NCI-H82 treated with DMSO at 0.1 percent for 48 hours (cell line): ENCODE results near the gene FAM229A.
"Not testable (repeated sequence)": the region's sequence is repeated elsewhere in the genome, so short reads cannot be mapped to it uniquely, and the experiment has no call there.

ENCODE experiments used
- DNase-seq: peaks from one replicate; lab custom pipeline; 2025; ENCODE audit not compliant: unreplicated experiment; lab: John Stamatoyannopoulos, UW

FAM229A gene

DNA sequence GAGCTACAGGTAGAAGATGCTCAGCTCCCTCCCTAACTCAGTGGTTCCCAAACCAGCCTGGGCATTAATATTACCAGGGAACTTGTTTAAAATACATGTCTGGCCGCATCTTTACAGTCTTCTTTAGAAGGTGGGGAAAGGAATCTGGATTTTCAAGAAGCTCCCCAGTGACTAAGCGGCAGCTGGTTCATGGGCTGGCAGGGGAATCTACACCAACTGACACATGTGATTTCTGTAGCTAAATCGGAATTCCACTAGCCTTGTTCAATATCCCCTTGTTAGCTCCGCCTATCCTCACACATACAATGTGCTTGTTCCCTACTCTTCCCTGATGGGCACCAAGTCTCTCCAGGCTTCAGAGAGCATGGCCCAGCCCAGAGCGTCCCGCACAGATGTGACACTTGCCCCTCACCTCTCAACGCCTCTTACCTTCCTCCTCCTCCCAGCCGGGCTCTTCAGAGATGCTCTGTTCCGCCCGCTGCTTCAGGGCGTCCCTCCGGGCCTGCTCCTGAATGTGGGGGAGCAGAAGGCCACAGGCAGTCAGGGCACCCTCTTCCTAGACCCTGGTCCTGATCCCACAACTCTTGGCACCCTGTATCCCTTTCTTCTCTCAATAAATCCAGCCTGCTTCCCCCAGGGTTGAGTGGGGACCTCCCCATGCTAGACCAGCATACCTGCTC lies 15.4 kb upstream of the FAM229A start:
- no peak for DNase-seq

DNA sequence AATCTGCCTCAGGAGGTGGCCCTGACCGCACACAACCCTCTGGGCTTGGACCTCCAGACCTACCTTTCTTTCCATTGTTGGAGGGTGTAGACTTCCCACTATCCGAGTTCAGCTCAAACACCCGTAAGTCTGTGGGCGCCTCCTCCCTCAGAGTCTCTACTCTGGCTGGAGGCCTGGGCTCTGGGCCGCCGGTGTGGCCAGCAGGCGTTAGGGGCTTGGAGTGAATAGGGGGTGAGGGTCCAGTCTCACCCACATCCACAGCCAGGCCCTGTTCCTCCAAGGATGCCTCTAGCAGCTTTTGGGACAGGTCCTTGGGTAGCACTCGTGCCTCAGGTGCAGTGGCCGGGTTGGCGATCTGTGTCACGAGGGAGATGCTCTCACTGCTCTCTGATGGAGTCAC lies 13.9 kb upstream of the FAM229A start:
- DNase-seq, result no peak

DNA sequence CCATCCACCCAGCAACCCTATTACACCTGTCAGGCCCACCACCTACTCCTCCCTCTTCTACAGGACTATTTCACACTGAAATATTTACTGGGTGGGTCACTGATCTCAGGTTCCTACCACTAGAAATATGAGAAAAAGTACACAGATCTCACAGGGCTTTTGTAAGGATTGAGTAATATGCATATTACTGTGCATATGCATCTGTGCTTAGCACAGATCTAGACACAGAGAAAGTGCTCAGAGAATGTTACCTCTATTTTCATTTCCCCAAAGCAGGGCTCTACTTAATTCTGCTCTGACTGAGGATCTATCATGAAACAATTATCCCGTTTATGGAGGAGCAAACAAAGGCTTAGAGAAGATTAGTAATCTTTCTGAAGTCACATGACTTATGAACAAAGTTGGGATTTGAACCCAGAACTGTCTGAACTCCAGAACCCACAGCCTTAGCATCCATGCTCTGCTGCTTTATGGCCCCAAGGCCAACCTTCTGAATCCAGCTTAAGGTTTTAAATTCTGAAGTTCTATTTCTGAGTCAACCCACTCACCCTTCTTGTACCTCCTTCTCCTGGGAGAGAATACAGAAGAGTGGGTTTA lies 11.8 kb upstream of the FAM229A start:
- DNase-seq, result no peak

DNA sequence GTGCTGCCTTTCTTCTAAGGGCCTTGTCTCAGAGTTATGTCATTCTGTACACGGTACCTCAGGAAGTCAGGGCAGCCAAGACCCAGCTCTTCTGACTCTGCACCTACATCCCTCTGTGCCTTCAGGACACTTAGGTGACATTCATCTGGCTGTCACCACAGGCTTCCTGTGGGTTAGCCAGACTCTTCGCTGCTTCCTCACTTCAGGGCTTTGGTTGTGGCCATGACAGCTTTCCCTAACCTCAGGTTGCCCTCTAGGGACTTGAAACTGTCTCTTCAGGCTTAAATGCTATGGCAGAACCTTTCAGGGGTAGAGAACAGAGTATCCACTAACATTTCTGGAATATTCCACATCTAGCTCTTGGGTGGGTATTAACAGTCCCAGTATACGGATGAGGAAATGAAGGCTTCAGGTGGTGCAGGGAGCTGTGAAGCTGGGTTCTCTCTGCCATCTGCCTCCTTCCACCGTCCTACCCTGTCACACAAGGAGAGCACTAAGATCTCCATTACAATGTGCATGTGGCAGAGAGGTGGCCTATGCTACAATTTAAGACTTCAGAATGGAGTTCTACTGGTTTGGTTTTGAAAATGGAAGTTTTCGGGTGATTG lies 10.0 kb upstream of the FAM229A start:
- no peak for DNase-seq

DNA sequence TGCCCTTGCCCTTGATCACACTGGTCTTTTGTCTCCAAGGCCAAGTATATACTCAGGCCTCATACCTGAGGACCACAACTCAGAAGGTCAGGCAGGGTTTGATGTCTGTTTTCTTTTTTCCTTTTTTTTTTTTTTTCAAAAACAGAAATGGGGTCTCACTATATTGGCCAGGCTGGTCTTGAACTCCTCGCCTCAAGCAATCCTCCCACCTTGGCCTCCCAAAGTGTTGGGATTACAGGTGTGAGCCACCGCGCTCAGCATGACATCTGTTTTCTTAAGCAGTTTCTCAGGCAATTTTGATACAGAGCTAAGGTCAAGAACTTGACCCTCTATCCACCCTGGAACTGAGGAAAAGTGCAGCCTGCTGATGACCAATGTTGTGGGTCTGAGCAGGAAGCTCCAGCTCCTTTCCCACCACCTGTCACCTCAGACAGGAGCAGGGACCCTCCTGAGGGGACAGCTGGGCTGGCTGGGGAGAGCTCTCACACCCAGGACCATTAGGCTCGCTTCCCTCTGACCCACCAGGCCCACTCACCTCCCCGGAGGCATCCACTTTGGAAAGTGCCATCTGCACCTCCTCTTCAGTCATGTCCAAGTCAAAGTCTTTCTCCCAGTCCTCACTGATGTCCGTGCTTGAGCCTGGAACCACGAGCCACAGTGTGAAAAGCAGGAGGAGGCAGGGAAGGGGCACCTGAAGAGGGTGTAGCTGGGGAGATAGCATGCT lies 5.8 kb upstream of the FAM229A start:
- no peak for DNase-seq

DNA sequence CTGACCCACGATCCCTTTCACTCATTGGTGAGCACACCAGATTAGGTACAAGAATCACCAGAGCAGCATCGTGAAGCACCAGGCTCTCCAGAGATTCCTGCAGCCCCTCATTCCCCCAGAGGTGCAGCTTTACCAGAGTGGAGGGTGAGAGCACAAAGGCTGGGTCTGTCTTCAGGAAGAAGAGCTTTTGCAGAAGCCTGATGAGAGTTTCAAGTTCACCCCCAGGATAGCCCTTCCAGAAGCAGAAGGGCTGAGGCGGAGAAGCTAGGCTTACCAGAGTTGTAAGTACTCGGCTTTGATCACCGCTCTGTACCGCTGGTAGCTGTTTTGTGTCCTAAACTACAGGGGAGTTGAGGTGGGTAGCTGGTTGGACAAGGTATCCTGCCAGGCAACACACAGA lies 3.2 kb upstream of the FAM229A start:
- DNase-seq, result no peak

DNA sequence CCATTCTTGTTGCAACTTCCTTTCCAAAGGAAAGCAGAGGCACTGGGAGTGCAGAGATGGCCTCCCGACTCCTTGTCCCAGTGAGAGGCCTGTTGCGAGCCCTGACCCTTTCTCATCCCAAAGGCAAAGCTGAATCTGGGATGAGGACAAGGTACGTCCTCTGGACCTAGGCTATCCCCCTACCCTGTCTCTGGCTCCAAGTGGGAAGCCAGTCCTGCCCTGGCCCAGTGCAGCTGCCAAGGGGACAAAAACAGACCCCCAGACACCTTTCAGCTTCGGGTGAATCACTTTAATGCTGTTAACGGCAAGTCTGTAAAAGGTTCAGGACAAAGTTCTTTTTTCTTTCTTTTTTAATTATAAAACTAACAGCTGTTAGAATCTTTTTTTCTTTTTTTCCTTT lies 2.6 kb upstream of the FAM229A start:
- DNase-seq, result no peak

DNA sequence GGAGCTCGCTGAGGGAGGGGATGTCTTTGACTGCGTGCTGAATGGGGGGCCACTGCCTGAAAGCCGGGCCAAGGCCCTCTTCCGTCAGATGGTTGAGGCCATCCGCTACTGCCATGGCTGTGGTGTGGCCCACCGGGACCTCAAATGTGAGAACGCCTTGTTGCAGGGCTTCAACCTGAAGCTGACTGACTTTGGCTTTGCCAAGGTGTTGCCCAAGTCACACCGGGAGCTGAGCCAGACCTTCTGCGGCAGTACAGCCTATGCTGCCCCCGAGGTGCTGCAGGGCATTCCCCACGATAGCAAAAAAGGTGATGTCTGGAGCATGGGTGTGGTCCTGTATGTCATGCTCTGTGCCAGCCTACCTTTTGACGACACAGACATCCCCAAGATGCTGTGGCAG lies 1.4 kb upstream of the FAM229A start:
- DNase-seq, result no peak

DNA sequence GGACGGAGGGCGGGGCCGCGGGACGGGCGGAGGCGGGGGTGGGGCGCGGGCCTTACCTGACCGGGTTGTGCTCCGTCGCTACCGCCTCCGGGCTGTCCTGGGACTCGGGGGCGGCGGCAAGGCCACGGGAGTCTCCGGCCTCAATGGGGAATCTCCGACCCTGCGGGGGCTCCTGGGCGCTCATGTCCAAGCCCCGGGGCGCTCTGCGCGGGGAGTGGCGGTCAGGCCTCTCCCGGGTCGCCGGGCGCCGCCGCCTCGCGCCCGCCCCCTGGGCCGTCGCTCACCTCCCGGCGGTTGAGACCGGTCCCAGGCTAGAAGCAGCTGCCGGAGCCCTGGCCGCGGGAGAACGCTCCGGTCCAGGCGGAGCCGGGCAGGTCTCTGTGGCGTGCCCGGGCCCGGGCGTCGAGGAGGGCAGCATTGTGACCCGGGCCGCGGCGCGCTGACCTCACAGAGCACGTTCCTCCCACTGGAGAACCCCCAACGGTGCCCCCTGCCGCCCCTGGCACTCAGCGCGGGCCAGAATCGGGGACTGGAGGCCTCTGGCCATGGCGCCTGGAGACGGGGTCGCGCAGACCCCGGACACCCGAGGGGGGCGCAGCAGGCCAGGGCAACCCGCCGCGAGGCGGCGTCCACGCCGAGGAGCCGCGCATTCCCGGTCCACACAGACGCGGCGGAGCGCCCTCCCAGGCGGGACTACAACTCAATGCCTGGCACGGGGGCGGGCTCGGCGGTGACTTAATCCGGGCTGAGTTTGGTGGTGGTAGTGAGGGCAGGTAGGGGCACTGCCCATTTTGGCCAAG lies 411 bp downstream of the FAM229A start:
- DNase-seq, result no peak

DNA sequence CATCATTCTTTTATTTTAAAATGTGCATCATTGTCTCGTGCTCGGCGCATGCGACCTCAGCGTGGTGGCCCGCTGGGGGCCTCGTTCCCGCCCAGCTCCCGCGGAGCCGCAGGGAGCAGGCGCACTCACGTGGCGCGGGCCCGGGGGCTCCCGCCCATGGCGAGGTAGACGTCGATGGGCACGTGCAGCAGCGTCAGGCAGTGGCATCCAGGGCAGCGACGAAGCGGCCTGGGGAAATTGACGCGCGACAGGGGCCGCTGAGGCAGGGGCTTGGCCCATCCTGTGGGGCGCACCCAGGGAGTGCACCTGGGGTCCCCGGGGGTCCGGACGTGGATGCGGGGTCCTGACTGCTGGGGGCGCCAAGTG lies 994 bp downstream of the FAM229A start:
- no peak for DNase-seq

DNA sequence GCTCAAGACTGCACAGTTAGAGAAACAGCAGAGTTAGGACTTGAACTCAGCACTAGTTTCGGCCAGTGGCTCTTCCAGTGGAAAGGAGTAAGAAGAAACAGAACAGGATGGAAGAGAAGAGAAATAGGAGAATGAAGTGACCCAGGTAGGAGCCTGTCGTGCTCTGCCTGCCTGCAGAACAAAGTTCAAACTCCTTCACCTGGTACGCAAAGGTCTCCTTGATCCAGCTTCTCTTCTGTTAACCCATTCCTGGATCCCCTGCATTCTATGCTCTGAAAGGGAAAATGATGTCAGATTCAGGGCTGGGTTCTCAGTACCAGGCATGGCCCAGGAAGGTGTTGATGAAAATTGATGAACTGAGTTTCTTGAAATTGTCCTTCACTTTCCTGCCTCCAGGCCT lies 3.9 kb downstream of the FAM229A start:
- no peak for DNase-seq

DNA sequence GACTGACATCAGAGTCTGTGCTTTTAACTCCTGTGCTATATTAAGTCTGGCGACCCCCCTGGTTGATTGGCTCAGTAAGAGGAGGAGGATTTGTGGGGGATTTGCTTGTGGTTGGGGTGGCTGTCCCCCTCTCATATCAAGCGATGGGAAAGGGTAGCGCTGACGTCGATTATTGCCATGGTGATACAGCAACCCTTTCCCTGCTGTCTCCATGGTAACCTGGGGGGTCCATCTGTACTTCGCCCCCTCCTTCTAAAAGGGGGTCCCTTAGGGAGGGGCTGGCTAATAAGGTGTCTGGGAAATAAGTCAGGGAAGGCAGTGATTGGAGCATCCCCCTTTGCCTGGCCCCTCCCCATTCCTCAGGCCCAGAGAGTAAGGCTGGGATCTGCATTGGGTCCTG lies 4.7 kb downstream of the FAM229A start:
- DNase-seq, result no peak

DNA sequence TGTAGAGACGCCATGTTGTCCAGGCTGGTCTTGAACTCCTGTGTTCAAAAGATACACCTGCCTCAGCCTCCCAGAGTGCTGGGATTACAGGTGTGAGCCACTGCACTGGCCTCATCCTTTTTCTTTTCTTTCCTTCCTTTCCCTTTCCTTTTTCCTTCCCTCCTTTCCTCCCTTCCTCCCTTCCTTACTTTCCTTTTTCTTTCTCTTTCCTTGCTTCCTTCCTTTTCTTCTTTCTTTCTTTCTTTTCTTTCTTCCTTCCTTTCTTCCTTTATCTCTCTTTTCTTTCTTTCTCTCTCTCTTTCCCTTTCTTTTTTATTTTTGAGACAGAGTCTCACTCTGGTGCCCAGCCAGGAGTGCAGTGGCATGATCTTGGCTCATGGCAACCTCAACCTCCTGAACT lies 5.8 kb downstream of the FAM229A start:
- no peak for DNase-seq

DNA sequence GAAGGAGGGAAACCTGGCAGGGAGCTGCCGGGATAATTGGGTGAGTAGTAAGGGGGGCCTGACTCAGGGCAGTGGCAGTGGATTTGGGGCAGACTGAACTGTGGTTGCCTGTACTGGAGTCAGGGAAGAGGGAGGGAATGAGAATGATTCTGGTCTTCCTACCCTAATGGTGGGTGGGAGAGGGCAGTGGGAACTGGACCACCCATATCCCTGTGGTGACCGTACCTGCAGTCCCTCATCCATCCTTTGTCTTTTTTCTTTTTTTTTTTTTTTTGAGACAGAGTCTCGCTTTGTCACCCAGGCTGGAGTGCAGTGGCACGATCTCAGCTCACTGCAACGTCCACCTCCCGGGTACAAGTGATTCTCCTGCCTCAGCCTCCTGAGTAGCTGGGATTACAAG lies 6.5 kb downstream of the FAM229A start:
- not testable (repeated sequence) for DNase-seq

DNA sequence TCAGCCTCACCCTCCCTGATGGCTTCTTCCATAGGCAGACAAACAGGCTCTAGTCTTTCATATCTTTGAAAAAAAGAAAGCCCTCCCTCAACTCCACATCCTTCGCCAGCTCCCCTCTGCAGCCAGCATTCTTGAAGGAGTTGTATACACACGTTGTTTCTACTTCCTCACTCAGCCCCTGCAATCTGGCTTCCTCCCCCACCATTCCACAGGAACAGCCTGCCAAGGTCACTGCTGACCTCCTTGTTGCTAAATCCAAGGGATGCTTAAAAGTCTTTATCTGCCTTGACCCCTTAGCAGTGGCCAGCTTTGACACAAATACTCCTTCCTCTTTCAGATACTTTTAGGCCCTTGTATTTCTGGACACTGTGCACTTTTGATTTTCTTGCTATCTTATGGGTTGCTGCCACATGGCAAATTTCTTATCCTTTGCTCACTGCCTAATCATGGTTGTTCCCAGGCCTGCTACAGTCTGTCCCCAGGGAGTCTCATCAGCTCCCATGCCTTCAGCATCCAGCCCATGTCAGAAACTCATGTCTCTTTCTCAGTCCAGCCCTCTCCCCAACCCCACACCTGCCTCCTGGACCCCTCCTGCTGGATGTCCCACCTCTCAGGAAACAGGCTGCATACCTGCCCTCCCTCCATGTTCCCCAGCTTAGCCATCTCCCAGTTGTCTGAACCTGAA lies 8.3 kb downstream of the FAM229A start:
- no peak for DNase-seq

DNA sequence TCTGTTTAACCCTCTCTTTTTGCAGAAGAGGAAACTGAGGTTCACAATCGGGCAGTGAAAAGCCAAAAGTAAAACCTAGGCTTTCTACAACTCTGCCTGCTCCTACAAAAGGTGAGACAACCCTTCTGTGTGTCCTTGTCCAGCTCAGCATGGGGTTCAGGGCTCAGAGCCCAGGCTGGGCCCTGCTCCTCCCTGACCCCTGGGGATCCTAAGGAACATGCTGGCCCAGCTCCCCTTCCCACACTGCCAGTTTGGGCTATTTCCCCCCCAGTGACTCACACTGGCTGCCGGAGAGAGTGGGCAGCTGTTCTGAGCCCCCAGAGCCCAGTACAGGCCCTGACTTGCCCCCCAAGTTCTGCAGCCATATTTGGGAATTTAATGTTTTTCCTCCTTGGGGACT lies 8.9 kb downstream of the FAM229A start:
- no peak for DNase-seq

DNA sequence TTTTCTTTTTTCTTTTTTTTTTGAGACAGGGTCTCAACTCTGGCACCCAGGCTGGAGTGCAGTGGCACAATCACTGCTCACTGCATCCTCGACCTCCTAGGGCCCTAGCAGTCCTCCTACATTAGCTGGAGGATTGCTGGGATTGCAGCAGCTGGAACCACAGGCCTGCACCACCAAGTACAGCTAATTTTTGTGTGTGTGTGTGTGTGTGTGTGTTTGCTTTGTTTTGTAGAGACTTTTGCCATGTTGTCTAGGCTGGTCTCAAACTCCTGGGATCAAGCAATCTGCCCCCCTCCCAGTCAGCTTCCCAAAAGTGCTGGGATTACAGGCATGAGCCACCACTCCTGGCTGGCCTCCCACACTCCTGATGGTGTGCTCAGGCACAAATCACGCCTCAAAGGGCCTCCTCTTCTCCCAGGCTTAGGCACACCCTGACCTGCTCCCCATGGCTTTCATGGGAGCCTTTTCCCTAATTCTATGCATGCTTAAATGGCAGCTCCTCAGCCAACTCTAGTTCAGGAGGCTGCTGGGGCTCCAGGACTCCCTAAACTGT lies 9.4 kb downstream of the FAM229A start:
- no peak for DNase-seq

DNA sequence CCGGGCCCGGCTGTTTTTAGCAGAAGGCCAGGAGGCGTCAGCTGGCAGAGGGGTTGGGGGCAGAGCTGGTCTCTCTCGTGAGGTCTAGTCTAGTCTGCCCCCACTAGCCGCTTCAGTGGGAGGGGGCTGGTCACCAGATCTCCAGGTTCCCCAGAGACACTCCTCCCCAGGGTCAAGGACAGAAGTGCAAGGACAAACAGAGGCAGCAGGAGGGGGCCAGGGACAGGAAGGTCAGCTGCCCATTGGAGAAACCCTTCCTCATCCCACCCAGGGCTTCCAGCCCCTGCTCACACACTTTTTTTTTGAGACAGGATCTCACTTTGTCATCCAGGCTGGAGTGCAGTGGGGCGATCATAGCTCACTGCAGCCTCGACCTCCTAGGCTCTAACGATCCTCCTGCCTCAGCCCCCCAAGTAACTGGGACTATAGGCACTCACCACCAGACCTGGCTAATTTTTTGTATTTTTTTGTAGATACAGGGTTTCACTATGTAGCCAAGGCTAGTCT lies 10.0 kb downstream of the FAM229A start:
- DNase-seq, result no peak

DNA sequence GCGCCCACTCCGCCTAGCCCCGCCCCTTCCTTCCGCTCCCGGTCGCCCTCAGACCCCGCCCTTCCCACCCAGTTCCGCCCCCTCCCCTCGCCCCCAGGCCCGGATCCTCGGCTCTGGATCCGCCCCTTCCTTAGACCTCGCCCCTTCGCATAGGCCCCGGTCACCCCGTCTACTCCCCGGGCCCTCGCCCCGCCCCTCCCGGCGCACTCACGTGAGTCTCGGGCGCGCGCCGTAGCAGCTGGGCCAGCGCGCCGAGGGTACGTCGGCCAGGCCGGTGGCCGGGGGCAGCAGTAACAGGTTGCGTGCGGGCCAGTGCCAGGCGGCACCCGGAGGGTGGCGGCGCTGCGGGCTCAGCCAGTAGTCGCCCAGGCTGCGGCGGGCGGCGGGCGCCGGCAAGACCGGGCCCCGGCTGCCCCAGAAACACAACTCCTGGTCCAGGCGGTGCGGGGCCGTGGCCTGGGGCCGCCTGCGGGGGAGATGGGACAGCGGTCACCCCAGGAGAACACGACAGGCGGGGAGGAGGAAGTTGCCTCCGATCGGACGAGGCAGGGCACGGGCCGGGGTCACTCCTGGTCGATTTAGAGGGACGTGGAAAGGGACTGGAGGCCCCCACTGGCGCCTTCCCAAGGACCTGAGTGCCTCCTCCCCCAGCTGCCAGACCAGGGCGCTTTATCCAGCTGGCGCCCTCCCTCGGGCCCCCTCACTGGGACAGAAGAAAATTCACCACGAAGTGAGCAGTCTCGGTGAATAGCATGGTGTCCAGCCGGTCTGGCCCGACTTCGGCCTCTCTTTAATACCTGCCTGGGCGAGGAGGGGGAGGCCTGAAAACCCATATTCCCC lies 10.7 kb downstream of the FAM229A start:
- DNase-seq, result peak; percentile 92
